ENCODE data around the gene MRPL2.

MRPL2 gene

GRCh38 chr6:43036712-43037111, 22.5 kb downstream of the MRPL2 start:
- TF ChIP-seq CTCF (conservative IDR thresholded peaks at IDR 0.05): no peak
- H3K27ac ChIP-seq: no peak overlapping the region

GRCh38 chr6:43035495-43036194, 23.6 kb downstream of the MRPL2 start:
- no peak overlapping the region for H3K27ac ChIP-seq
- no peak for TF ChIP-seq CTCF (conservative IDR thresholded peaks at IDR 0.05)

- TF ChIP-seq CTCF (conservative IDR thresholded peaks at IDR 0.05): no peak
- H3K27ac ChIP-seq: no peak overlapping the region
These were observed 25.1 kb downstream of the MRPL2 start for GRCh38 chr6:43034190-43034525.

- no peak overlapping the region for H3K27ac ChIP-seq
- no peak for TF ChIP-seq CTCF (conservative IDR thresholded peaks at IDR 0.05)
These were observed 25.6 kb downstream of the MRPL2 start for GRCh38 chr6:43033496-43034189.

GRCh38 chr6:43032326-43032725, 26.9 kb downstream of the MRPL2 start:
- H3K27ac ChIP-seq: no peak overlapping the region
- no peak for TF ChIP-seq CTCF (conservative IDR thresholded peaks at IDR 0.05)

- no peak overlapping the region for H3K27ac ChIP-seq
- no peak for TF ChIP-seq CTCF (conservative IDR thresholded peaks at IDR 0.05)
These were observed 30.1 kb downstream of the MRPL2 start for GRCh38 chr6:43029120-43029519.

- H3K27ac ChIP-seq: no peak overlapping the region
- no peak for TF ChIP-seq CTCF (conservative IDR thresholded peaks at IDR 0.05)
These were observed 32.9 kb downstream of the MRPL2 start for GRCh38 chr6:43026365-43026764.
